Stimulated activated effector memory CD8-positive, alpha-beta T cell treated with anti-CD3 and anti-CD28 coated beads, Interleukin-12 subunit alpha, Interleukin-12 subunit beta, amount 100 ng/mL, for 72 hours (primary cell): ENCODE results near the gene ENDOG.
"Not testable (repeated sequence)": the region's sequence is repeated elsewhere in the genome, so short reads cannot be mapped to it uniquely, and the experiment has no call there.

ENCODE experiments used
- ATAC-seq: fragments of 150-1000 bp; cut with Tn5 transposase; 2 replicates; pipeline ENCODE4 v1.10.0; 2021
- DNase-seq, 2 donors: peaks; one replicate each; pipeline ENCODE4 v3.0.0; 2021 to 2022; ENCODE audit warnings: low spot score in 2 of 2
- H3K27ac Mint-ChIP-seq: one replicate; pipeline ENCODE4 v1.8.0; 2022; ENCODE audit warnings: mild to moderate bottlenecking, mixed read lengths
- H3K36me3 Mint-ChIP-seq: one replicate; pipeline ENCODE4 v1.8.0; 2022; ENCODE audit warnings: mild to moderate bottlenecking, mixed read lengths
- H3K4me1 Mint-ChIP-seq: one replicate; pipeline ENCODE4 v1.8.0; 2022; ENCODE audit warnings: mixed read lengths
- H3K4me3 Mint-ChIP-seq: one replicate; pipeline ENCODE4 v1.8.0; 2022; ENCODE audit warnings: mild to moderate bottlenecking, mixed read lengths
- H3K9me3 Mint-ChIP-seq: one replicate; pipeline ENCODE4 v1.8.0; 2022; ENCODE audit warnings: mixed read lengths

Gene ENDOG

GRCh38 chr9:128788445-128788844, 29.9 kb upstream of the ENDOG start:
- Mint-ChIP-seq H3K27ac (peak overlapping the region; percentile 93), H3K4me1 (peaks cover 24% of the 10 kb centered on the region), H3K9me3 (no peaks in the 10 kb centered on the region), H3K36me3 (peaks cover 55% of the 10 kb centered on the region), H3K4me3 (peak overlapping the region; percentile 97)
- DNase-seq (no peak), ATAC-seq (no peak)

GRCh38 chr9:128790536-128790935, 27.8 kb upstream of the ENDOG start:
- DNase-seq (no peak), ATAC-seq (no peak)
- Mint-ChIP-seq H3K4me3 (no peak overlapping the region), H3K36me3 (peaks cover 76% of the 10 kb centered on the region), H3K27ac (peak overlapping the region; percentile 52), H3K9me3 (no peaks in the 10 kb centered on the region), H3K4me1 (peaks cover 29% of the 10 kb centered on the region)

- Mint-ChIP-seq H3K4me1 (peaks cover 24% of the 10 kb centered on the region), H3K9me3 (no peaks in the 10 kb centered on the region), H3K36me3 (peaks cover 92% of the 10 kb centered on the region)
Measured at GRCh38 chr9:128792134-128792533, 26.2 kb upstream of the ENDOG start.

GRCh38 chr9:128792978-128793686, 25.2 kb upstream of the ENDOG start:
- no peak for ATAC-seq
- peaks cover 17% of the 10 kb centered on the region for H3K4me1 Mint-ChIP-seq
- H3K27ac Mint-ChIP-seq = peak overlapping the region; percentile 87
- no peaks in the 10 kb centered on the region for H3K9me3 Mint-ChIP-seq
- H3K36me3 Mint-ChIP-seq = peaks cover 96% of the 10 kb centered on the region
- no peak overlapping the region for H3K4me3 Mint-ChIP-seq
- DNase-seq = no peak

More at GRCh38 chr9:128792134-128792533, 26.2 kb upstream of the ENDOG start:
- Mint-ChIP-seq H3K27ac (no peak overlapping the region), H3K4me3 (no peak overlapping the region)
- ATAC-seq (no peak), DNase-seq (no peak)

GRCh38 chr9:128794961-128795360, 23.3 kb upstream of the ENDOG start:
- not testable (repeated sequence) for H3K4me3 Mint-ChIP-seq, H3K27ac Mint-ChIP-seq, DNase-seq, ATAC-seq, H3K9me3 Mint-ChIP-seq
- H3K4me1 Mint-ChIP-seq = peaks cover 11% of the 10 kb centered on the region
- peaks cover 96% of the 10 kb centered on the region for H3K36me3 Mint-ChIP-seq

- Mint-ChIP-seq H3K4me1 (peaks cover 2% of the 10 kb centered on the region), H3K9me3 (no peaks in the 10 kb centered on the region)
Measured at GRCh38 chr9:128798896-128799295, 19.4 kb upstream of the ENDOG start.

GRCh38 chr9:128800061-128800460, 18.2 kb upstream of the ENDOG start:
- Mint-ChIP-seq H3K27ac (no peak overlapping the region), H3K4me3 (no peak overlapping the region), H3K4me1 (no peaks in the 10 kb centered on the region), H3K9me3 (no peaks in the 10 kb centered on the region), H3K36me3 (peaks cover 100% of the 10 kb centered on the region)
- ATAC-seq = no peak
- DNase-seq = no peak

More at GRCh38 chr9:128798896-128799295, 19.4 kb upstream of the ENDOG start:
- H3K4me3 Mint-ChIP-seq = no peak overlapping the region
- ATAC-seq (no peak), DNase-seq (no peak)
- peak overlapping the region; percentile 51 for H3K27ac Mint-ChIP-seq
- H3K36me3 Mint-ChIP-seq = peaks cover 100% of the 10 kb centered on the region

GRCh38 chr9:128802482-128802881, 15.8 kb upstream of the ENDOG start:
- DNase-seq = no peak
- no peak for ATAC-seq
- Mint-ChIP-seq H3K36me3 (peaks cover 83% of the 10 kb centered on the region), H3K4me3 (no peak overlapping the region), H3K27ac (no peak overlapping the region), H3K9me3 (no peaks in the 10 kb centered on the region), H3K4me1 (no peaks in the 10 kb centered on the region)

- no peak for ATAC-seq
- no peak for DNase-seq
- no peaks in the 10 kb centered on the region for H3K4me1 Mint-ChIP-seq
- H3K9me3 Mint-ChIP-seq = no peaks in the 10 kb centered on the region
- peaks cover 55% of the 10 kb centered on the region for H3K36me3 Mint-ChIP-seq
- no peak overlapping the region for H3K4me3 Mint-ChIP-seq
- no peak overlapping the region for H3K27ac Mint-ChIP-seq
Measured at GRCh38 chr9:128805661-128806060, 12.6 kb upstream of the ENDOG start.

- Mint-ChIP-seq H3K27ac (no peak overlapping the region), H3K9me3 (no peaks in the 10 kb centered on the region), H3K4me1 (no peaks in the 10 kb centered on the region), H3K36me3 (peaks cover 34% of the 10 kb centered on the region), H3K4me3 (no peak overlapping the region)
- no peak for DNase-seq
- ATAC-seq = no peak
Measured at GRCh38 chr9:128807827-128808226, 10.5 kb upstream of the ENDOG start.

- H3K4me1 Mint-ChIP-seq = no peaks in the 10 kb centered on the region
- H3K4me3 Mint-ChIP-seq = no peak overlapping the region
- H3K36me3 Mint-ChIP-seq = peaks cover 26% of the 10 kb centered on the region
- peak overlapping the region; percentile 78 for H3K27ac Mint-ChIP-seq
- no peak for DNase-seq
- no peaks in the 10 kb centered on the region for H3K9me3 Mint-ChIP-seq
- ATAC-seq = peak; percentile 21
Measured at GRCh38 chr9:128808543-128808942, 9.8 kb upstream of the ENDOG start.

GRCh38 chr9:128809036-128809599, 9.2 kb upstream of the ENDOG start:
- DNase-seq = no peak
- H3K27ac Mint-ChIP-seq = no peak overlapping the region
- no peaks in the 10 kb centered on the region for H3K9me3 Mint-ChIP-seq
- H3K4me3 Mint-ChIP-seq = no peak overlapping the region
- H3K4me1 Mint-ChIP-seq = no peaks in the 10 kb centered on the region
- peak; percentile 26 for ATAC-seq
- peaks cover 21% of the 10 kb centered on the region for H3K36me3 Mint-ChIP-seq

GRCh38 chr9:128809831-128810230, 8.5 kb upstream of the ENDOG start:
- no peak overlapping the region for H3K4me3 Mint-ChIP-seq
- peaks cover 14% of the 10 kb centered on the region for H3K36me3 Mint-ChIP-seq
- ATAC-seq (peak; percentile 24), DNase-seq (no peak)
- no peaks in the 10 kb centered on the region for H3K4me1 Mint-ChIP-seq
- no peak overlapping the region for H3K27ac Mint-ChIP-seq
- H3K9me3 Mint-ChIP-seq = no peaks in the 10 kb centered on the region

GRCh38 chr9:128810873-128811272, 7.4 kb upstream of the ENDOG start:
- H3K27ac Mint-ChIP-seq = no peak overlapping the region
- no peaks in the 10 kb centered on the region for H3K4me1 Mint-ChIP-seq
- no peak overlapping the region for H3K4me3 Mint-ChIP-seq

GRCh38 chr9:128818839-128819715, 777 bp downstream of the ENDOG start:
- H3K27ac Mint-ChIP-seq = no peak overlapping the region
- ATAC-seq = peak; percentile 63
- peaks cover 42% of the 10 kb centered on the region for H3K36me3 Mint-ChIP-seq
- H3K4me3 Mint-ChIP-seq = peak overlapping the region; percentile 75
- H3K4me1 Mint-ChIP-seq = peaks cover 30% of the 10 kb centered on the region
- peak; percentile 18 to 69 for DNase-seq
- no peaks in the 10 kb centered on the region for H3K9me3 Mint-ChIP-seq

More at GRCh38 chr9:128810873-128811272, 7.4 kb upstream of the ENDOG start:
- ATAC-seq (no peak), DNase-seq (no peak)
- H3K36me3 Mint-ChIP-seq = peaks cover 9% of the 10 kb centered on the region
- no peaks in the 10 kb centered on the region for H3K9me3 Mint-ChIP-seq
